ENCODE results near the gene ACTRT3.

GRCh38 chr3:169780742-169781141 is 11.4 kb upstream of the ACTRT3 start:
- TF ChIP-seq CTCF (IDR thresholded peaks at IDR 0.05) (no peak), POLR2A (IDR thresholded peaks at IDR 0.05) (no peak)

Data from thyroid gland (tissue), 4 donors.